Activated CD4-positive, CD25-positive, alpha-beta regulatory T cell treated with anti-CD3 and anti-CD28 coated beads, Interleukin-2, amount 50 U/mL, for 24 hours (primary cell): ENCODE measurements around the gene CTDP1.
"Not testable (repeated sequence)": the region's sequence is repeated elsewhere in the genome, so short reads cannot be mapped to it uniquely, and the experiment has no call there.

Source experiments
- ATAC-seq, 2 donors: fragments of 150-1000 bp; cut with Tn5 transposase; one replicate each; pipeline ENCODE4 v1.10.0; 2021; ENCODE audit warnings: mild to moderate bottlenecking in 1 of 2, moderate library complexity in 1 of 2

Gene CTDP1

DNA sequence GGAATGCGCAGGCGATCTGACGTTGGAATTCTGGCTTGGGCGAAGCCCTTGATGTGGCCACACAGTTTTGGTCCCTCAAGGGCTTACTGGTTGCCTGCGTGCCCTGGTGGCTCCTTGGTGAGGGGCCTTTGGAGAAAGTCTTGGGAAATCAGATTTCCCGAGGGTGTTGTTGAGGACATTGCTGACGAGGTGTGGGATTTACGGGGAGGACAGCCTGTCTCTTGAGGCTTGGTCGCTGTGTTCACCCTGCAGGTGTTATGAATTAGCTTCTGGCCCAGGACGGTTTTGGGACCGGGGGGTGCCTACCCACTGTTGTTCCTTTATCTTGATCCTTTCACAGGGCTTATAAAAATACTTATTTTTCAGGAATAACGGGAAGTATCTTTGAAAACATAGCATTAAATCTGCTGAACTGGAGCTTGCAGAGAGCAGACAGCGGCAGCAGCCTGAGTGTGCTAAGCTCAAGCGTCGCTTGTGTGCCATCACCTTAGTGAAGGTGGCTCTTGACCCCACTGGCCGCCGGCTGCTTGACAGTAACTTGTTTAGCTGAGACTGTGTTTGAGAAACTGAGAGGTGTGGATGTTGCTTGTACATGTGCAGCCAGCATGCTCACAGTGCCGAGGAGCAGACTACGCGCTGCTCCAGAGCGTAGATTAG lies 4.2 kb downstream of the CTDP1 start:
- ATAC-seq = no peak

DNA sequence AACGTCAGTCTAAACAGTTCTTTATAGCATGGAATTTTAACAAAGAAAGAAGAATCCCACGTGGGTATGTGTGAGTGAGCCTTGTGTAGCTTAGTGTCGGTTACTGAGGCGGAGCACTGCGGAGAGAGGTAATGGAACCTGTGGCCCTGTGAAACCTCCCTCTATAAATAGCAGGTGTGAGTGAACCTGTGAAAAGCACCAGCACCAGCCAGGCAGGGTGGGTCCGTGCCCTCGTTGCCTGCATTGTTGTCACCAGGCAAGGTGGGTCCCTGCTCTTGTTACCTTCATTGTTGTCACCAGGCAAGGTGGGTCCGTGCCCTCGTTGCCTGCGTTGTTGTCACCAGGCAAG lies 4.7 kb downstream of the CTDP1 start:
- ATAC-seq = no peak

DNA sequence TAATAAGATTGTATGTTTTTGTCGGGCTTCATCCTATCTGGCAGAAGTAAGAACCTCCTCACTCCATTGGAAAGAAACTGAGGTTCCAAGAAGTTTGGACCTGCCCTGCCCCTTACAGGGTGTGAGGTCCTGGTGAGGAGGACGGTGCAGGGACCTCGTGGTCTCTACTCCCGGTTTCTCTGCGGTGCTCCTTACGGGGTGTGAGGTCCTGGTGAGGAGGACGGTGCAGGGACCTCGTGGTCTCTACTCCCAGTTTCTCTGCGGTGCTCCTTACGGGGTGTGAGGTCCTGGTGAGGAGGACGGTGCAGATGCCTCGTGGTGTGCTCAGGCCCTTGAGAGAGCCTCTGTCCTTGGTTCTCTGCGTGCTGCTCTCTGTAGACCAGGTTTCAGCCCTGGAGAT lies 5.2 kb downstream of the CTDP1 start:
- no peak for ATAC-seq

DNA sequence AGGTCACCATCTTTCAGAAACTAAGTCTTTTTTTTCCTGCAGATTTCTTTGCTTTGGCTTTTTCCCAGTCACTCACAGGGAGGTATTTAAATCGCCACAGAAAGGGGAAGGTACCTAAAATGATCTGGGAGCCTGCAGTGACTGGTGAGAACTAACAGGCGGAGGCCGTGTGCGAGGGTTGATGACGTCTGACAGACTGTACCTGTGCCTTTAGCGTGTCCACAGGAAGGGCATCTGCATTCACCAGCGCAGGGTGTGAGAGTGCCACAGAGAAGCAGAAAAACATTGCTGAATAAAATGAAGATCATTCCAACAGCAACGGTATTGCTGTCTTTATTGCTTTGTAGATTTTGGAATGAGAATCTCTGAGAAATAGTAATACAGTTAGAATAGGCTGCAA lies 5.7 kb downstream of the CTDP1 start:
- ATAC-seq = no peak

DNA sequence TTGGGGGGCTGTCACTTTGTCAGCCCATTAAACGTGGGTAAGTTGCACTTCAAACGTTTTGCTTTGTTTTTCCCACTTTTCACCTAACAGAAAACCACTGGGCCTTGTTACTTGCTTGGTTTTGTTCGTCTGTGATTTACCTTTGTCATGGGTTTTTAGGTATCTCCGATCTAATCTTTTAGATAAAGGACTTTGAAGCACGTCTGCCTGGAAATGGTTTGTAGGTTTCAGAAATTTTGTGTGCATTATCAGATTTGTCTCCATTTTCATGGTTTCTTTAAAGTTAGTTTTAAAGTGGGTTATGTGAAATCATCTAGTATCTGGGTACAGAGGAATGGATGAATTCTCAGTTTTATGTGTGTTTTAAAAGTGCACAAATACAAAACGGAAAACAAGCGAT lies 6.4 kb downstream of the CTDP1 start:
- no peak for ATAC-seq

DNA sequence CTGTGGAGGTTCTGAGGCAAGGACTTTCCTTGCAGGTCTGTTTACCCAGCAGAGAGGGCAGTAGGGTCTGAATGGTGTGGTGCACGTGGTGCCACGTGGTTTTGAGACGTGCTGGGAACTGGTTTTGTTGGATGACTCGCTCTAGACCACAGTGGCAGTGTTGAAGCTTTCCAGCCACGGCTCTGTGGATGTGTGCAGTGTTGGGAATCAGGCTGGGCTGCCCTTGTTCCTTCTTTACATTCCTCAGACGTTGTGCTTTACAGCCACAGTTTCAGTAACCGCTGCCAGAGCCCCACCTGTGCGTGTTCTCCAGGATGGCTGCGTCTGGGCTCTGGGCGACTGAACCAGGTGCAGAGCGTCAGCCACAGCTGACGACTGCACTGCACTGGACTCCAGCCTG lies 8.2 kb downstream of the CTDP1 start:
- no peak for ATAC-seq

DNA sequence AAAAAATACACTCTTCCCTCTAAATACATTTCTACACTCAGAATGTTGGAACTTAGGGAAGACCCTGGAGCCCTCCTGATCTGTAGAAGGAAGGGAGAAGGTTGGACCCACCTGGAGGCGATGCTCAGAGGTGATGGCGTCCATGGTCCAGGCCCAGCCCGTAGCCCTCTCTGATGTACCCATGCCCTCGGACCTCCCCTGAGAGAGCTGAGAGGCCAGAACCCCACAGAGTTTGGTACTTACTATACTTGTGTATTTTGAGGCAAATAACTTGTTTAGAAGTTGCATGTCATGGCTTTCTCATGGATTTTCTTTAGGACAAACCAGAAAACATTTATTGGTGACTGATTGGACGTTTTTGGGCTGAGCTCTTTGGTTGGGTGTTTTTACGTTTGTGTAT lies 10.5 kb downstream of the CTDP1 start:
- no peak for ATAC-seq

DNA sequence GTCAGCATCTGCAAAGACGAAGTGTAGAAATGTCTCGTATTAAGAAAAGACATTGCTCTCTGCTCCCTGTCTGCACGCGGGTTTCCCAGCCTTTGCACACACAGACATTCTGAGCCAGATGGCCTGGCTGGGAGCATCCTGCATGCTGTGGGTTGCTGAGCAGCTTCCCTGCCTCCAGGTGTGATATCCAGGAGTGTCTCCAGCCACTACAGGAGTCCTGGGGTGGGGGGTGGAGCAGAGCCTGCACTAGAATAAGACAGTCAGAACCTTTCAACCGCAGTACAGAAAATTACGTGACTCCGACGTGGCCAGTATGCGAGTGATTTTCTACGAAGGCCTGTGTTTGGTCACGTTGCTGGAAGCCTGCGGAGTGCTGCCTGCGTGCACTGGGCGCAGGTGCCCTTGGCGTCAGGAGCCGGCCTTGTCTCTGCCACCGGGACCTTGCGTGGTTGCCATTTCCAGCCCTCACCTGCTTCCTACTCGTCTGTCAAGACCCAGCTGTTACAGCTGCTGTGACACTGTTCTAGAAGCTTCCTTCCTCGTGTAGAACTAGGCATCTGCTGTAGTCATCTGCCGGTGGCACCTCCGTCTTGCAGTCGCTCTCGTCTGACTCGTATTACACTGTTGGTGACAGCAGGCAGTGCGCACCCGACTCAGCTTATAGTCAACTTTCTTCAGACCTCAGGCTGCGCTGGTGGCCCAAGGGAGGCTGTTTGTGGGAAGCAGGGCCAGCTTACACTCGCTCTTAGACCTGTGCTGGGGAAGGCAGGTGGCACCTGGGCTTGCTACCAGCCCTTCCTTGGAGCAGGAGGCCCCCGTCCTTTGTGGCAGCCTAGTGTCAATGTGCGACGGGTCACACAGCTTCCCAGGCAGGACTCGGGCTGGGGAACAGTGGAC lies 11.2 kb downstream of the CTDP1 start:
- no peak for ATAC-seq

DNA sequence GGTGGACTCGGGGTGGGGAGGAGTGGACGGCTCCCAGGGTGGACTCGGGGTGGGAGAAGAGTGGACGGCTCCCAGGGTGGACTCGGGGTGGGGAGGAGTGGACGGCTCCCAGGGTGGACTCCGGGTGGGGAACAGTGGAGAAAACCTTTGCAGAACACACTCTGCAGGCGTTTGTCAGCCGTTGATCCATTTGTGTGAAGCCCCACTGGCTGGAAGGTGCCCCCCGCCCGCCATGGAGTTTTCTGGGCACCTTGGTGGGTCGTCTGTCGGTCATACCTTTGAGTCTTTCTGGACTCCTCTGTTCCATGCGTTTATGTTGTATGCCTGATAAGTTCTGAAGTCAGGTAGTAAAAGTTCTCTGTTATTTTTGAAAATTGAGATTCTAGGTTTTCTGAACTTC lies 12.5 kb downstream of the CTDP1 start:
- ATAC-seq = no peak

DNA sequence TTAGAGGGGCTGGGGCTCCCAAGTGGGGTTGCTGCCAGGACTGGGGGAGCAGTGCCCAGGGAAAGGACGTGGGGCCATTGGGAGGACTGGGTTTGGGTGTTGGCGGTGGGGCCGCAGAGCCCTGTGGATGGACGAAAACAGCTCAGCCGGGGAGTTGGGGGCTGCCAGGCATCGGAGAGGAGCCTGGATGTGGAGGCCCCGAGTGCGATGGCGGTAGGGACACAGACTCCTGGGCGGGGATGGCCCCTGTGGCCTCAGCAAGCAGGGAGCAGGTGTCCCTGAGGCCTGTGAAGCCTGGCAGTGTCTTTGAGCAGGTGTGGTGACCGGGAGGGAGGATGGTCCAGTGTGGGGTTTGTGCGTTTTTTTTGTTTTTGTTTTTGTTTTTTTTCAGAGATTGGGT lies 13.3 kb downstream of the CTDP1 start:
- ATAC-seq = no peak

DNA sequence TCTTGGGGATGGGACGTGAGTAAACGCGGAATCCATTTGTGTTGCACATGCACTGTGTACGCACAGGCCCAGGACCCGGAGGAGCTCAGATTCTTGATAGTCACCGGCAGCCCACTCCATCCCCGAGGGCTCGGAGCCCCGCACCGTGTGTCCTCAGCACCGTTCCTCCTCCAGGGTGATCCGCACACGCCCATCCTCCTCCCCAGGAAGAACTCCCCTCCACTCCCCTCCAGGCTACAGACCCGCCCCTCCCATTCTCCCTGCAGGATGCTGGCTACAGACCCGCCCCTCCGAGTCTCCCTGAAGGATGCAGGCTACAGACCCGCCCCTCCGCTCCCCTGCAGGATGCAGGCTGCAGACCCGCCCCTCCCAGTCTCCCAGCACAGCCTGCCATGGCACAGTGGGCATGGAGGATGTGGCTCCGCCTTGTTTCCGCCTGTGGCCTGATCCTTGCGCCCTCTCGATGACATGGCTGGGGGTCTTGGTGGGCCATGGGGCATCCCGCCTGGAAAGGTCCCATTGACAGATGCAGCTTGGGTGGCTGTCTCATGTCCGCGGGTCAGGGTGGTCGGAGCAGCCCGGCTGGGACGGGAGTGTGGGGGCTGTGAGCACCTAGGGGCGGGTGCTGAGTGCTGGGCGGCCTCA lies 14.1 kb downstream of the CTDP1 start:
- no peak for ATAC-seq

DNA sequence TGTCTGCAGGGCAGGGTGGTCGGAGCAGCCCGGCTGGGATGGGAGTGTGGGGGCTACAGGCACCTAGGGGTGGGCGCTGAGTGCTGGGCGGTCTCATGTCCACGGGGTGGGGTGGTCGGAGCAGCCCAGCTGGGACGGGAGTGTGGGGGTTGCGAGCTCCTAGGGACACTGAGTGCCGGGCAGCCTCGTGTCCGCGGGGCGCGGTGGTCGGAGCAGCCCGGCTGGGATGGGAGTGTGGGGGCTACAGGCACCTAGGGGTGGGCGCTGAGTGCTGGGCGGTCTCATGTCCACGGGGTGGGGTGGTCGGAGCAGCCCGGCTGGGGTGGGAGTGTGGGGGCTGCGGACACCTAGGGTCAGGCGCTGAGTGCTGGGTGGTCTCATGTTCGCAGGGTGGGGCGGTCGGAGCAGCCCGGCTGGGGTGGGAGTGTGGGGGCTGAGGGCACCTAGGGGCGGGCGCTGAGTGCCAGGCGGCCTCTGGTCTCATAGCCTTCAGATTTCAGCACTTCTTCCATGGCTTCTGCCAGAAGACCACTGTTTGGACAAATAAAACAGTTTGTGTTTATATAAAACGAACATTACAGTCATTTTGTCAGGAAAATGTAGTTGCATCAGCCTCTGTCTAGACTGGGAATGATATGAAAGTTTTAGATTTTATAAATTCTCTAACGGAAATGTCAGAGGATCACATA lies 14.7 kb downstream of the CTDP1 start:
- not testable (repeated sequence) for ATAC-seq

DNA sequence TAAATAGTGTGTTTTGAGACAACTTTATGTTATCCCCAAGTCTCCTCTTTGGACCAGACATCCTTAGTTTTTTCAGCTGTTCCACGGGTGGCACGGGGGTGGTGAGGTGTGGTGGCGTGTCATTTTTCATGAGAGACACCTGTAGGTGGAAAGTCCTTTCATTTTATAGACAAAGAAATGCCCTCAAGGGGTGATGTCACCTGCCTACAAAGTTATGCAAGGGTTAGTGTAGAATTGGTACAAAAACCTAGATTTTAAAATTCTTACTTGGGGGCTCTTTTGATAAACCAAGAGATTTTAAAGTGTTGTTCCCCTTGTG lies 15.3 kb downstream of the CTDP1 start:
- no peak for ATAC-seq

DNA sequence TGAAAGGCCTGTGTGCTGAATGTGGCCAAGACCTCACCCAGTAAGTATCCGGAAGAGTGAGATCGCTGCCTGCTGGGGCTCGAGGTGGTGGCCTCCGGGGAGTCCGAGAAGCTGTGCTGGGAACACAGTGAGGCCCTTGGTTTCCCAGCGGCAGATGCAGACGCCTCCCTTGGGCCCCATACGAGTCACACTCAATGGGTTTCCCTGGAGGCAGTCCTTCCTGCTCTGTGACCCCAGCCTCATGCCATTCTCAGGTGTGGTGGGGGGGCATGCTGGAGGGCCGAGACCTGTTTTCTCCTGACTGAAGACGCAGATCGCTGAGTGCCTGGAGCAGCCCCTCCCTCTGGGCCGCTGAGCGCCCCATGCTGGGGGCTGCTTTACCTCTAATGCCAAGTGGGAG lies 15.7 kb downstream of the CTDP1 start:
- no peak for ATAC-seq

DNA sequence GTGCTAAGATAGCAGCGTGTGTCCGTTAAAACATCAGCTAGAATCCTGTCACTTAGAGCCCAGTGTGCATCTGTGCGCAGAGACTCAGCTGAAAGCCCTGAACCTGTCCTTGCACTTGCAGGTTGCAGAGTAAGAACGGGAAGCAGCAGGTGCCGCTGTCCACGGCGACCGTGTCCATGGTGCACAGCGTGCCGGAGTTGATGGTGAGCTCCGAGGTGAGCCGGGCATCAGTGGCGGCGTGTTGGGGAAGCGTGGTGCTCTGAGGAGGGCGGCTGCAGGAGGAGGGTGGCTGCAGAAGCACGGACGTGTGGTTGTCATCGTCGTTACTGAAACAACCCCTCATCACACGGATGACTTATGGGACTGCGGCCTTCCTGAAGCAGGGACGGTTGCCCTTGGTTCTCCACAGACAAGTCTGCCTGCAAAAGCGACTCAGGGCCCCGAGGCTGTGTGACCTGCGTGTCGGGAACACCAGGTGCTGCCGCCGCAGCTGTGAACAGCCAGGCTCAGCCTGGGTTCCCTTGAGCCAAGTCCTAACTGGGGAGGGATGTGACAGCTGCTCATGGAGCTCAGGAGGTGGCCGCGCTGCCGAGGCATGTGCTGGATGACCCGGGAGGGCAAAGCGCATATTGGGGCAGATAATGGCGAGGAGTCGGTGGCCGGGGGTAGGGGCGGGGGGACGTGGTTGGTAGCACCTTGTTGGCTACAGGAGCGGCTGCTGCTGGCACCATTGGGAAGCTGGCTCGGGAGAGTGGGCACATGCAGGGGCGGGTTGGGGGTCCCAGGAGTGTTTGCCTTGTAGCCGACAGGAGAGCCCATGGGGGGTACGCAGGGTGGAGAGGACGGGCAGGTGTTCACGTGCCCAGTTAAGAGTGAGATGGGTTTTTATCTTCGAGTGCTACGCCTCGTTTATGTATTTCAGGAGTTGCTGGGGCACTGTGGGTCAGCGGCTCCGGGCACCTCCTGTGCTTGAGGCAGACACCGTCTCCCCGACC lies 16.6 kb downstream of the CTDP1 start:
- ATAC-seq = no peak

DNA sequence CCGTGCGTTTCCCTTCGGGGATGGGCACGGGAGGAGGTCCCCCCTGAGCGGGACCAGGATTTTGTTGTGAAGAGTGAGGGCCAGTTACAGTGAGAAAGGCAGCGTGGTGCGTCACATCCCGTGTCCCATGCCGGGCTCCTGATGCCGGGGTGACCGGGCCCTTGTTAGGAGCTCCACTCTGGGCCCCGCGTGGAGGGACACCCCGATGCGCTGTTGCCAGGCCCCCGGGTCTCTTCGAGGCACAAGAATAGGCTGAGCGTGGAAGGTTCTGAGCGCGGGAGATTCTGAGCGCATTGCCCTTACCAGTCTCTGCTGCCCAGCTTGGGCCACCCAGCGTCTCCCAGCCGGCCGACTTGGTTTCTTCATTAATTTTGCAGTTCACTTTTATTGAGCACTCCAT lies 17.6 kb downstream of the CTDP1 start:
- ATAC-seq = no peak

DNA sequence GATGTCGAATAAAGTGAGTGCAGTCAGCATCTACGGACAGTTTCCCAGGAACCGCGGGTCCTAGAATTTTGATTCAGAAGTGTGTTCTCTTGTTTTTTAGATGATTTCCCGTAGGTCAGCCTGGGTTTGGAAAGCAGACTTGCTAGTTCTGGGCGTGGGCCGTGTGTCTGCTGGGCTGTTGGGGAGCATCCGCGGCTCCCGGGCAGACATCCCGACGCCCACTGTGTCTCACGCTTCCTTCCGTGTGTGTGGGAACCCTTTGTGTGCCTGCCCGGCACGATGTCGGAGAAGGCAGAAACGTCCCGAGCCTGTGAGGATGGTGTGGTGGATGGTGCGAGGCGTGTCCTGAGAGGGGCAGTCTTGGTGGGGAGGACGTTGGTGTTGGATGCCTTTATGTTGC lies 18.4 kb downstream of the CTDP1 start:
- ATAC-seq = no peak

DNA sequence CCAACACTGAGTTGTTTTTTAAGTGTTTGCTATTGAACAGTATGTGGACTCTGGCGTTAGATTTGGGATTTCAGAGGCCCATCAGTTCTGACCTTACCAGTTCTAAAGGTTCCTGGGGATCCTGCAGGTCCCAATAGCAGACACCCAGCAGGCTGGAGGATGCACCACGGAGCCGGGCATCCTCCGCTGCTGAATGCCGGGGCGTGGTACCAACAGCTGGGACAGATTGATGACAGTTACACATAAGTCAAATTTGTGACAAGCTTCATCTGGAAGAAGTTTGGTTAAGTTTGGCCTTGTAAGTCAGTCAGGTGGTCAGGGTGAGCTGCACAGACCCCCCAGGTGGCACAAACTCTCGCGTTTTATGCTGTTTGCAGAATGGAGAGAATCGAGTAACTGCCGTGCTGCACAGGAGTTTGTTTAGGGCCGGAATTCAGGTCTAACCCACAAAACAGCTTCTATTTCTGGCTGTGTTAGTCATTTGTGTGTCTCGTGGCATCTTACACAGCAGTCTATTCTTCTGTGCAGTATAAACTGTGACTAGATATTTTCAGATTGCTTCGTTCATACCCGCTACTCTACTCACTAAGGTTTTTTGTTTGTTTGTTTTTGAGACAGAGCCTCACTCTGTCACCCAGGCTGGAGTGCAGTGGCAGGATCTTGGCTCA lies 19.2 kb downstream of the CTDP1 start:
- ATAC-seq = no peak

DNA sequence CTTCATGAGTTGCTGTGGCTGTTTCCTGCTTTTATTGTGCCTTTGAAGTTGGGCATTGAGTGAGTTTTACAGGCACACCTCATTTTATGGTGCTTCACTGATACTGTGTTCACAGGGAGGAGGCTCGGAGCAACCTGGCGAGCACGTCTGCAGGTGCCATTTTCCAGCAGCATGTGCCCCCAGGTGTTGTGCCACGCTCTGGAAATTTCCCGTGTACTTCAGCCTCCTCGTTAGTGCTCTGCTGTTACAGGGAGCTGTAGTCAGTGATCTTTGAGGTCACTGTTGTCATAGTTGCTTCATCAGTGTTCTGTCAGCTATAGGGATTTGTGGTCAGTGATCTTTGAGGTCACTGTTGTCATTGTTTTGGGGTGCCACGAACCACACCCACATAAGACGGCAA lies 20.1 kb downstream of the CTDP1 start:
- ATAC-seq = no peak

DNA sequence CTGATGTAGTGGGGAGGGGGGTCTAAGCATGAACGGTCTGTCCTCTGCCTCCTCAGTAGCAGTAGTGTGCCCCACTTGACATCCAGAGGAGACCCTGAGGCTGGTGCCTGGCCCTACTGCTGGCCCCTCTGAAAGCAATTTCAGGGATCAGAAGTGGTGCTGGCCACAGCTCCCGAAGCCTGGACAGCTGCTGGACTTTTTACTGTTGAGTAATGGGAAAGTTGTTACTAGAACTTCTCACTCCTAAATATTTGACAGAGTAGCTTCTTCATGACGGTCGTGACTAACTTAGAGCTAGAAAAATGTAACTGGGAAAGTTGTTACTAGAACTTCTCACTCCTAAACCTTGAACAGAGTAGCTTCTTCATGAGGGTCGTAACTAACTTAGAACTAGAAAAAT lies 23.3 kb downstream of the CTDP1 start:
- no peak for ATAC-seq

DNA sequence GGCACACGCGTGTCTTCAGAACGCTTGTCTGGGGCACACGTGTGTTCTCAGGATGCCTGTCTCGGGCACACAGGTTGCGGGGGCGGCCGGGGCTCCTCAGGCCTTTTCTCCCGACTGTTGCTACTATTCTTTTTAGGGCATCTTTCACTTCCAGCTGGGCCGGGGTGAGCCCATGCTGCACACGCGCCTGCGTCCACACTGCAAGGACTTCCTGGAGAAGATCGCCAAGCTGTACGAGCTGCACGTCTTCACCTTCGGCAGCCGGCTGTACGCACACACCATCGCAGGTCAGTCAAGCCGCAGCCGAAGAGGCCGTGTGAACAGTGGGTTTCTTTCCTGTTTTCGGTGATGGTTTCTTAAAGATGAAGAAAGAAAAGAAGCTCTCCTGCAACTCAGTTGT lies 25.0 kb downstream of the CTDP1 start:
- ATAC-seq = no peak

DNA sequence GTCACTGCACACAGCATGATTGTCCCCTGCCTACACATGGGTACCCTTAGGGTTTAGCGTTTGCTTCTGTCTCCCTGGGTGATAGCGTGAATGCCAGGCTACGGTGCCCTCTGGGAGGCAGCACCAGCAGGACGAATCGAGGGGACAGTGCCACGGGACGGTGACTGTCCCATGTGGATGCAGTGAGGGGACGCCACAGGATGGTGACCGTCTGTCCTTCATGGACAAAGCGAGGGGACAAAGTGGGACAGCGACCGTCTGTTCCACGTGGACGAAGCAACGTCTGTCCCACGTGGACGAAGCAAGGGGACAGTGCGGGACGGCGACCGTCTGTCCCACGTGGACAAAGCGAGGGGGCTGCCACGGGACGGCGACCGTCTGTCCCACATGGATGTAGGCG lies 25.7 kb downstream of the CTDP1 start:
- no peak for ATAC-seq
